Body of pancreas (tissue), 4 donors: Measurements from ENCODE around the gene IL1RAPL1. TPM values are rescaled to one million over a fixed set of nuclear protein-coding genes. Genes with fewer than 3 reads are reported as not detected.

Source experiments
- ATAC-seq: fragments of 150-250 bp; one replicate; pipeline ENCODE4 v1.9.1; 2016
- DNase-seq, 4 donors: peaks; one replicate each; pipeline ENCODE4 v3.0.0-alpha.2; 2019
- H3K27ac ChIP-seq, 4 donors: fragments of 200-600 bp; sonication (generic); 1 replicate in 3 of 4; 2 replicates in 1 of 4; pipeline versions ENCODE4 v1.5.1 to v1.6.1; 2016 to 2019; ENCODE audit warnings: mild to moderate bottlenecking in 1 of 4, mixed read lengths in 1 of 4, moderate library complexity in 1 of 4
- H3K27me3 ChIP-seq, 2 donors: fragments of 200-600 bp; sonication (generic); one replicate each; pipeline ENCODE4 v1.6.0; 2016; ENCODE audit warnings: mild to moderate bottlenecking in 1 of 2
- H3K36me3 ChIP-seq, 2 donors: fragments of 200-600 bp; sonication (generic); replicated peaks in 1 of 2; 2 replicates each; pipeline ENCODE4 v1.5.1; 2016; ENCODE audit warnings: low read depth in 2 of 2; ENCODE audit not compliant: insufficient read depth in 1 of 2
- H3K4me1 ChIP-seq: fragments of 200-600 bp; sonication (generic); one replicate; pipeline ENCODE4 v1.6.0; 2016
- H3K4me3 ChIP-seq, 2 donors: fragments of 200-600 bp; sonication (generic); 1 replicate in 1 of 2; 2 replicates in 1 of 2; pipeline ENCODE4 v1.5.1; 2016 to 2019
- H3K9me3 ChIP-seq, 3 donors: fragments of 200-600 bp; sonication (generic); 1 replicate in 2 of 3; 2 replicates in 1 of 3; pipeline ENCODE4 v1.5.1; 2016
- POLR2A ChIP-seq, 3 donors: fragments of 450-650 bp; IDR thresholded peaks; one replicate each; pipeline ENCODE4 v1.6.1; 2016; ENCODE audit warnings: antibody characterized with exemption in 3 of 3, mild to moderate bottlenecking in 2 of 3
- WGBS, 2 donors: methylation state at CpG; one replicate each; pipeline ENCODE4 v1.1.5; 2017; 5-methylcytosine and 5-hydroxymethylcytosine counted together
- intact Hi-C: fragments of 100-400 bp; cut with DNase I; formaldehyde crosslinking; loops from one replicate; pipeline ENCODE4 v1.15.1; 2023
- total RNA-seq, 2 donors: library from RNA; depleted of rRNA; stranded (reverse); fragments of >200 nt; gene quantifications; one replicate each; pipeline ENCODE4 v1.1.0, GENCODE V29; 2016
- TF ChIP-seq, protein P1 (sequence below), 7 experiments: fragments of 450-650 bp in 4 of 7; fragments of 200-600 bp in 3 of 7; sonication (generic) in 3 of 7; IDR thresholded peaks; one replicate each; pipeline ENCODE4 v1.5.1; 2016 to 2019; ENCODE audit warnings: antibody characterized with exemption in 7 of 7

Gene IL1RAPL1
- total RNA-seq, 2 donors from 2014 or later: 0.26 TPM; not detected in 1

DNA sequence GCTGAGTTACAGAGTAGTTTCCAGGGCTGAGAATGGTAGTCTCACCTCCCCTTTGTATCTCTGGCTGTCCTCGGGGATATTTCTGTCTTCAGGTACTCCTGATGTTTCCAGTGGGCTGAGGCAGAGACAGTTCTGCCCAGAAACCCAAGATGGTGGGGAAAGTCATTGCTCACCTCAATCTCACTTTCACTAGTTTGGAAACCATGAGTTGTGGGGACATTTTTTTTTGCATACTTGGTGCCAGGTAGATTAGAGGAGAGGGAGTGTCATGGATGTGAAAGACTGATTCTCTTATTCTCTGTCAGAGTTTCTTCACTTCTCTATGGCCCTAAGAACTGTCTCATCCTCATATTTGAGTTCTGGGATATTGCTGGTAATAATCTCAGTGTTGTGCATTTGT, 919.5 kb downstream of the IL1RAPL1 start:
- WGBS, 2 donors: 40 to 83% methylated on average over 1 of the region's 1 CpG
- intact Hi-C loops: no loop called here
- no peak for ATAC-seq

GRCh38 chrX:29518100-29518499, 930.9 kb downstream of the IL1RAPL1 start:
- Histone ChIP-seq H3K27ac (no peak overlapping the region), H3K4me1 (no peaks in the 10 kb centered on the region), H3K27me3 (no peaks in the 10 kb centered on the region), H3K36me3 (no peaks in the 10 kb centered on the region), H3K9me3 (no peaks in the 10 kb centered on the region), H3K4me3 (no peak overlapping the region)
- ATAC-seq: no peak
- DNase-seq: no peak
- intact Hi-C loops: no loop called here
- 54 to 67% methylated on average over 4 of the region's 4 CpGs for WGBS, 2 donors
- TF ChIP-seq POLR2A (IDR thresholded peaks at IDR 0.05): no peak
- TF ChIP-seq, protein P1, sequence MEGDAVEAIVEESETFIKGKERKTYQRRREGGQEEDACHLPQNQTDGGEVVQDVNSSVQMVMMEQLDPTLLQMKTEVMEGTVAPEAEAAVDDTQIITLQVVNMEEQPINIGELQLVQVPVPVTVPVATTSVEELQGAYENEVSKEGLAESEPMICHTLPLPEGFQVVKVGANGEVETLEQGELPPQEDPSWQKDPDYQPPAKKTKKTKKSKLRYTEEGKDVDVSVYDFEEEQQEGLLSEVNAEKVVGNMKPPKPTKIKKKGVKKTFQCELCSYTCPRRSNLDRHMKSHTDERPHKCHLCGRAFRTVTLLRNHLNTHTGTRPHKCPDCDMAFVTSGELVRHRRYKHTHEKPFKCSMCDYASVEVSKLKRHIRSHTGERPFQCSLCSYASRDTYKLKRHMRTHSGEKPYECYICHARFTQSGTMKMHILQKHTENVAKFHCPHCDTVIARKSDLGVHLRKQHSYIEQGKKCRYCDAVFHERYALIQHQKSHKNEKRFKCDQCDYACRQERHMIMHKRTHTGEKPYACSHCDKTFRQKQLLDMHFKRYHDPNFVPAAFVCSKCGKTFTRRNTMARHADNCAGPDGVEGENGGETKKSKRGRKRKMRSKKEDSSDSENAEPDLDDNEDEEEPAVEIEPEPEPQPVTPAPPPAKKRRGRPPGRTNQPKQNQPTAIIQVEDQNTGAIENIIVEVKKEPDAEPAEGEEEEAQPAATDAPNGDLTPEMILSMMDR (IDR thresholded peaks at IDR 0.05): no peak

More for the DNA sequence above, 919.5 kb downstream of the IL1RAPL1 start:
- no peak for DNase-seq
- H3K9me3 ChIP-seq: no peaks in the 10 kb centered on the region
- H3K4me3 ChIP-seq: no peak overlapping the region
- H3K36me3 ChIP-seq: no peaks in the 10 kb centered on the region
- no peak overlapping the region for H3K27ac ChIP-seq
- H3K27me3 ChIP-seq: no peaks in the 10 kb centered on the region
- H3K4me1 ChIP-seq: no peaks in the 10 kb centered on the region
- TF ChIP-seq, protein P1 (IDR thresholded peaks at IDR 0.05): no peak
- TF ChIP-seq POLR2A (IDR thresholded peaks at IDR 0.05): no peak

GRCh38 chrX:29528281-29528680, 941.0 kb downstream of the IL1RAPL1 start:
- no peak for ATAC-seq
- H3K4me1 ChIP-seq: no peaks in the 10 kb centered on the region
- no peak overlapping the region for H3K4me3 ChIP-seq
- H3K27me3 ChIP-seq: no peaks in the 10 kb centered on the region
- H3K27ac ChIP-seq: no peak overlapping the region
- TF ChIP-seq, protein P1 (IDR thresholded peaks at IDR 0.05): no peak
- TF ChIP-seq POLR2A (IDR thresholded peaks at IDR 0.05): no peak
- intact Hi-C loops: no loop called here
- 57 to 88% methylated on average over 1 of the region's 1 CpG for WGBS, 2 donors
- no peaks in the 10 kb centered on the region for H3K9me3 ChIP-seq
- no peak for DNase-seq
- no peaks in the 10 kb centered on the region for H3K36me3 ChIP-seq

GRCh38 chrX:29530501-29530900, 943.3 kb downstream of the IL1RAPL1 start:
- whole genome bisulfite sequencing, 2 donors: 58 to 60% methylated on average over 2 of the region's 2 CpGs
- no peaks in the 10 kb centered on the region for H3K4me1 ChIP-seq
- TF ChIP-seq, protein P1 (IDR thresholded peaks at IDR 0.05): no peak
- no peak for TF ChIP-seq POLR2A (IDR thresholded peaks at IDR 0.05)
- intact Hi-C loops: no loop called here
- ATAC-seq (no peak), DNase-seq (no peak)
- no peaks in the 10 kb centered on the region for H3K36me3 ChIP-seq
- no peaks in the 10 kb centered on the region for H3K9me3 ChIP-seq
- H3K27ac ChIP-seq: no peak overlapping the region
- no peak overlapping the region for H3K4me3 ChIP-seq
- H3K27me3 ChIP-seq: no peaks in the 10 kb centered on the region

DNA sequence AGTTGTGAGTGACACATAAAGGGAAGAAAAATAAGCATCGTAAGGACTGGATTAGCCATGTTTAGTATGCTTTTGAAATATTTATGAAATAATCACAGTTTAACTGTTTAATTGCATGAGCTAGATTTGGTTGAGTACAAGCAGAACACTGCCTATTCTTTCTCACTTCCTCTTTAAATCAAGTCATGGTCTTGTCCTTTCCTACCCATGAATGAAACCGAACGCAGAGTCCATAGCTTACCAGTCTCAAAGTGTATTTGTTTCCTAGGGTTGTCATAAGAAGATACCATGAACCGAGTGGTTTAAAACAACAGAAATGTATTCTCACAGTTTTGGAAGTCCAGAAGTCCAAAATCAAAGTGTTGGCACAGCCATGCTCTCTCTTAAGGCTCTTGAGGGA, 944.1 kb downstream of the IL1RAPL1 start:
- DNase-seq (no peak), ATAC-seq (no peak)
- H3K36me3 ChIP-seq: no peaks in the 10 kb centered on the region
- no peak overlapping the region for H3K27ac ChIP-seq
- no peak overlapping the region for H3K4me3 ChIP-seq
- H3K9me3 ChIP-seq: no peaks in the 10 kb centered on the region
- H3K27me3 ChIP-seq: no peaks in the 10 kb centered on the region
- H3K4me1 ChIP-seq: no peaks in the 10 kb centered on the region
- intact Hi-C loops: no loop called here
- WGBS, 2 donors: 54 to 56% methylated on average over 4 of the region's 4 CpGs
- TF ChIP-seq, protein P1 (IDR thresholded peaks at IDR 0.05): no peak
- no peak for TF ChIP-seq POLR2A (IDR thresholded peaks at IDR 0.05)
